GM12873 (cell line): ENCODE data around the gene NDRG4.

Experiments used
- TF ChIP-seq, protein P1 (sequence below): IDR thresholded peaks from 2 replicates; pipeline ENCODE4 v1.5.1; 2012; ENCODE audit warnings: low read depth, mild to moderate bottlenecking, moderate library complexity, low read length, control low read depth; ENCODE audit not compliant: insufficient read depth; ENCODE audit errors: missing control alignments

The NDRG4 gene

DNA sequence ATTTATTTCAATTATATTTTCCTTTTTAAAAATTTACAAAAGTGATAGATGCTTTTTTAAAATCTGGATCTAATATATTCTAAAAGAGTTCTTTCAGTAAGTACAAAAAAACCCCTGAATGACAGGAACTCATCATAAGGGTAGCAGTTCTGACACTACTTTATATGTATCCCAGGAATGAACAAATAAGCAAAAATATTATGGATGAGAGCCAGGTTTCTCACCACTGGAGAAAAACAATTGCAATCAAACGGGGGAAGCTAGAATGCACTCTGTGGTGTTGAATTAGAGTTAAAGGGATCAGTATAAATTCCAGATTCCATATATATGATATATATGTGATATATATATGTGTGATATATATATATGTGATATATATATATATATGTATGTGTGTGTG is 23.2 kb upstream of the NDRG4 start:
- TF ChIP-seq, protein P1, sequence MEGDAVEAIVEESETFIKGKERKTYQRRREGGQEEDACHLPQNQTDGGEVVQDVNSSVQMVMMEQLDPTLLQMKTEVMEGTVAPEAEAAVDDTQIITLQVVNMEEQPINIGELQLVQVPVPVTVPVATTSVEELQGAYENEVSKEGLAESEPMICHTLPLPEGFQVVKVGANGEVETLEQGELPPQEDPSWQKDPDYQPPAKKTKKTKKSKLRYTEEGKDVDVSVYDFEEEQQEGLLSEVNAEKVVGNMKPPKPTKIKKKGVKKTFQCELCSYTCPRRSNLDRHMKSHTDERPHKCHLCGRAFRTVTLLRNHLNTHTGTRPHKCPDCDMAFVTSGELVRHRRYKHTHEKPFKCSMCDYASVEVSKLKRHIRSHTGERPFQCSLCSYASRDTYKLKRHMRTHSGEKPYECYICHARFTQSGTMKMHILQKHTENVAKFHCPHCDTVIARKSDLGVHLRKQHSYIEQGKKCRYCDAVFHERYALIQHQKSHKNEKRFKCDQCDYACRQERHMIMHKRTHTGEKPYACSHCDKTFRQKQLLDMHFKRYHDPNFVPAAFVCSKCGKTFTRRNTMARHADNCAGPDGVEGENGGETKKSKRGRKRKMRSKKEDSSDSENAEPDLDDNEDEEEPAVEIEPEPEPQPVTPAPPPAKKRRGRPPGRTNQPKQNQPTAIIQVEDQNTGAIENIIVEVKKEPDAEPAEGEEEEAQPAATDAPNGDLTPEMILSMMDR = no peak

DNA sequence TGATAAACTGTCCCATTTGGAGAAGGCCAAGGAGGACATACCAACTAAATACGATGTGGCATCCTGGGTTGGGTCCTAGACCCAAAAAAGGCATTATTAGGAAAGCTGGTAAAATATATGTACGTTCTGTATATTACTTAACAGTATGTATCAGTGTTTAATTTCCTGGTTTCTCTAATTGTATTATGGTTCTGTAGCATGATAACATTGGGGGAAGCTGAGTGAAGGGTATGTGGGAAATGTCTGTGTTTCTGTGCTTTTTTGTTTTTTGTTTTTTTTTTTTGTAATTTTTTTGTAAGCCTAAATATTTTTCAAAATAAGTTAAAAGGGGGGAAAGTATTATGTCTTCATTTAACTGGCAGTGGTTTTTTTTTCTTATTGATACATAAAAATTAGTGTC is 21.5 kb upstream of the NDRG4 start:
- TF ChIP-seq, protein P1 = no peak

DNA sequence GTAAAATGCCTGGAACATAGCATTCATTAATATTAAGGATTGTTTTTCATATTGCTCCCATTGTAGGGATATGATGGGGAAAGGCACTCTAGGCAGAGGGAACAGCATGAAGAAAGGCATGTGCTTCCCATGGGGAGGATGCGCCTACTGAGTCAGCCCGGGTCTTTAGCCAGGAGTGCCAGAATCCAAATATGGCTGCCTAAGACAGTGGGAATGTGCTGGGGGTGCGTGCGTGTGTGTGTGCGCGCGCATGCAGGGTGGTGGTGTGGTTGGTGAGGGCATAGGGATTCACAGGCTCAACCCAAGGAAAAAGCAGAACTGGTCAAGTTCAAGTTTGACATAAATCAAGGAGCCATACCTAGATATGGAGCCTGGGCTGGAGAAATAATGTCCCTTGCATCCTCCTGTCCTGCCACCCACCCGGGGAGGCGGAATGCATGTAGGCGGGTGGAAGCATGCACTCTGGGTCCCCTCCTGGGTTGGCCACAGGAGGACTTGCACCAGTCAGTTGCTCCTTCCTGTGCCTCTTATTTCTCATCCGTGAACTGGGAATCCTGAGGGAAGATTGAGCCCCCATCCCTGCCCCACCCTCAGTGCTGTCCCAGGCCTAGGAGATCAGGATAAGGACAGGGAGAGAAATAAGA is 18.6 kb upstream of the NDRG4 start:
- TF ChIP-seq, protein P1 = no peak

DNA sequence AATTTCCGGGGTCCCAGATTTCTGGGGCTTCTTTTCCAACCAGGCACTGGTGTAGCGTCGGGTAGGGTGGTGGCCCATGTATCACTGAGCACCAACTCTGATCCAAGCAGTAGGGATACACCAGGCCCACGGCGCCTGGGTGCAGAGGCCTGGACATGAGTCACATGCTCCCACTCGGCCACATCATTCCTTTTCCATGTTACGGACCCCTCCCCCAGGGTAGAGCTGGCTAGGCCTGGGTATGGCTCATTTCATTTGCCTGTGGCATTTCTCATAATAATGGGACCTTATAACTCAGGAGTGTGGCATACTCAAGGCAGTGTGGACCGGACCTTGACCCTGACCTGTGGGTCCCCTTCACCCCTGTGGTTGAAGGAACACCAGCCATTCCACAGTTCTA is 18.0 kb upstream of the NDRG4 start:
- TF ChIP-seq, protein P1 = no peak

DNA sequence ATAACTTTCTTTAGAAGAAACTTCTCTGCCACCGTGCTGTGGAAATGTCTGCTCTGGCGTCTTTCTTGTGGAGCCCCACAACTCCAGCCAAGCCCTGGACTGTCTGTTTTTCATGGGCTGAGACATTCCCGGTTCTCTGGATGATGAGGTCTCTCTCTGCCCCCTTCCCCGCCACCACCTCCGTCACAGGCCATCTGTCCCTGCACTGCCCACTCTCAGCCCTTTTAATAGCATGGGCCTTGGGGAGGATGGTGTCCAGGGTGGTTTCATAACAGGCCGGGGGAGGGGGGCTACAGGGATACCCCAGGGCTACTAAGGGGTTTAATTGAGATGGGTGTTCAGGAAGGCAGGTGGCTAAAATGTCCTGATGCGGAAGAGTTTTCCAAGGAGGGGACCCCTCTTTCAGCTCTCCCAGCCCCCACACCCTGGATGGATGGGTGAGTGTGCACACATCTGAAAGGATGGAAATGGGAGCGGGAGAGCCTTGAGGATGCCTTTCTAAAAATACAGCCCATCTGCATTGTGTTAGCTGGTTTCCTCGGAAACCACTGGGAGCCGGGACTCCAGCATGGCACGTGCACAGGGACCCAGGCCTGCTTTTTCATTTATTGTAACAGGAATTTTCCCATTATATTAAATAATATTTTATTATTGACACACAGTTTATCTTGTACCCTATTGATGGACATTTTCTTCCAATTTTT is 14.6 kb upstream of the NDRG4 start:
- TF ChIP-seq, protein P1 = no peak

DNA sequence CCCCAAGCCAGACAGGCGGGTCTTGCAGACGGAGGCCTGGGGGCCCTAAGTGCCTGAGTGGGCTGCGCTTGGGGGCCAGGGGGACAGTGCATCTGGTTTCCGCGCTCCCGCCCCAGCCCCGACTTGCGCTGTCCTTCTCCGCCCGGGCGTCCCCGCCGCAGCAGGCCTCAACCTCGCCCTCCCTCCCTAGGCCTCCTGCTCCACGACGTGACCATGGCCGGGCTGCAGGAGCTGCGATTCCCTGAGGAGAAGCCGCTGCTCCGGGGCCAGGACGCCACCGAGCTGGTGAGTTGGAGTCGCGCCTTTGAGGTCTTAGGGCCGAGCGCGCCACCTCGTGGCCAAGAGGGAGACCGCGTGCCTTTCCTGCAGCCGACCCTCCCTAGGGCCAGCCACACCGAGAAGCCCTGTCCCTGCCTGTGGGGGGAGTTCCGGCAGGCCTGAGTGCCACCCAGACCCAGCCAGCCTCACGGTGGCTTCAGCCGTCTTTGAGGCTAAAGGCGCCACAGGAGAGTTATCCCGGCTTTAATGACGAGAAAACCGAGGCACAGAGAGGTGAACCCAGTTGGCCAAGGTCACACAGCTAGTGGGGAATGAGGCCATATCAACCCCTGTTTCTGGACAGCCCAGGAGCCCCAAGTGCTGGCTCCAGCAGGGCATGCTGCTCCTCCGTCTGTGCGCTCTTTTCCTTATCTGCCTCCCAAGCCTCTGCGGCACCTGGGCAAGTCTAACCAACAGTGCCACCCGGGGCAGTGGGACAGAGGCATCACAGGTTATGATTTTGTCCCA is 12.2 kb upstream of the NDRG4 start:
- TF ChIP-seq, protein P1 = peak; percentile 92

DNA sequence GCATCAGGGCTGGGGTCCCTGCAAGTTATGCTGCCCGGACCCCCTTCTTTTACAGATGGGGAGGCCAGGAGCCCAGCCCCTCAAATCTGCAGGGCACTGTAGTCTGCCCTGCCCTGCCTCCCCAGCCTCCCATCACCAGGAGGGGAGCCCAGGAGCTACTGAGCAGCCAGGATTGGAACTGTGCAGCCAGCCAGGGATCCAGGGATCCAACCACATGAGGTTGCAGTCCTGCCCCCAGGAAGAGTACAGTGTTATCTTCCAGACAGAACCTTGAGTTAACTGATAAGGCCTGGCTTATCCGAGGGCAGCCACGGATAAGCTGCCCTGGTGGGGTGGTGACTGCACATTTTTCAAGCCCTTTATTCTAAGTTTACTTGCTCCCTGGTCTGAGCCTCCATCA is 11.4 kb upstream of the NDRG4 start:
- TF ChIP-seq, protein P1 = no peak
